Right atrium auricular region (tissue), 2 donors: ENCODE measurements around the gene BCAR3. TPM values are rescaled to one million over a fixed set of nuclear protein-coding genes. Genes with fewer than 3 reads are reported as not detected.

ENCODE experiments used
- DNase-seq: peaks from one replicate; pipeline ENCODE4 v3.0.0-alpha.2; 2019; ENCODE audit warnings: low spot score
- H3K27ac ChIP-seq, 2 donors: fragments of 200-600 bp; sonication (generic); 1 replicate in 1 of 2; 2 replicates in 1 of 2; pipeline ENCODE4 v1.5.1; 2016 to 2019
- H3K27me3 ChIP-seq, 2 donors: fragments of 200-600 bp; sonication (generic); one replicate each; pipeline versions ENCODE4 v1.5.1 to v1.6.0; 2017 to 2019
- H3K36me3 ChIP-seq: fragments of 200-600 bp; sonication (generic); one replicate; pipeline ENCODE4 v1.5.1; 2016
- H3K4me1 ChIP-seq, 2 donors: fragments of 200-600 bp; sonication (generic); one replicate each; pipeline versions ENCODE4 v1.5.1 to v1.6.0; 2017 to 2019
- H3K4me3 ChIP-seq, 2 donors: fragments of 200-600 bp; sonication (generic); 1 replicate in 1 of 2; 2 replicates in 1 of 2; pipeline ENCODE4 v1.5.1; 2017 to 2019; ENCODE audit warnings: mild to moderate bottlenecking in 1 of 2, moderate library complexity in 1 of 2
- H3K9me3 ChIP-seq, 2 donors: fragments of 200-600 bp; sonication (generic); one replicate each; pipeline ENCODE4 v1.5.1; 2019
- CTCF ChIP-seq, 2 donors: fragments of 200-600 bp; sonication (generic); IDR thresholded peaks; one replicate each; pipeline ENCODE4 v1.5.1; 2019; ENCODE audit warnings: antibody characterized with exemption in 2 of 2
- total RNA-seq, 2 donors: library from RNA; depleted of rRNA; stranded (reverse); fragments of >200 nt; gene quantifications; one replicate each; pipeline ENCODE4 v1.1.0, GENCODE V29; 2016

The BCAR3 gene
- total RNA-seq, 2 donors from 2014 or later, result 12.7 to 19.3 TPM

- Histone ChIP-seq H3K27ac (no peak overlapping the region), H3K36me3 (no peaks in the 10 kb centered on the region), H3K4me3 (no peak overlapping the region), H3K4me1 (no peaks in the 10 kb centered on the region), H3K27me3 (no peaks in the 10 kb centered on the region), H3K9me3 (no peaks in the 10 kb centered on the region)
- TF ChIP-seq CTCF (IDR thresholded peaks at IDR 0.05), result no peak
- no peak for DNase-seq
Observed at GRCh38 chr1:93648656-93649055, 33.0 kb downstream of the BCAR3 start.

DNA sequence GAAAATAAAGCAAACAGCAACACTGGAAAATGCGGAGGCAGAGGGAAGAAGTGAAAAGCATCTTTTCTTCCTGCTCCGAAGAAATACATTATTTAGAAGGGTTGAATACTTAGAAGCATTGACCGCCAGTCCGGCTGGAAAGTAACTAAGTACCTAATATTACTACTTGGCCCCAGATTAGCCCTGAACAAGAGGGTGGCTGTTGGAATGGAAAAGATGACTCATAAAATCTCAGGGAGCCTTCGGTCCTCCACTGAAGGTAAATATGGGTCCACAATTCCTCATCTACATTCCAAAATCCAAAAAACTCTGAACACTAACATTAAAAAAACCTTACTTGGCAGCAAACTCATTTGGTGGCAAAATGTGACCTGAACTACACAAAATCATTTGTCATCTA, 40.1 kb downstream of the BCAR3 start:
- Histone ChIP-seq H3K36me3 (no peaks in the 10 kb centered on the region), H3K4me1 (peaks cover 0 to 4% of the 10 kb centered on the region in 2 donors), H3K27ac (no peak overlapping the region), H3K9me3 (no peaks in the 10 kb centered on the region), H3K27me3 (no peaks in the 10 kb centered on the region), H3K4me3 (no peak overlapping the region)
- peak; percentile 16 for DNase-seq
- no peak for TF ChIP-seq CTCF (IDR thresholded peaks at IDR 0.05)

- TF ChIP-seq CTCF (IDR thresholded peaks at IDR 0.05), result no peak
- Histone ChIP-seq H3K4me3 (no peak overlapping the region), H3K27ac (no peak overlapping the region), H3K9me3 (no peaks in the 10 kb centered on the region), H3K4me1 (peaks cover 0 to 8% of the 10 kb centered on the region in 2 donors), H3K36me3 (no peaks in the 10 kb centered on the region), H3K27me3 (no peaks in the 10 kb centered on the region)
- DNase-seq, result peak; percentile 16
Observed at GRCh38 chr1:93640656-93641440, 40.8 kb downstream of the BCAR3 start.

DNA sequence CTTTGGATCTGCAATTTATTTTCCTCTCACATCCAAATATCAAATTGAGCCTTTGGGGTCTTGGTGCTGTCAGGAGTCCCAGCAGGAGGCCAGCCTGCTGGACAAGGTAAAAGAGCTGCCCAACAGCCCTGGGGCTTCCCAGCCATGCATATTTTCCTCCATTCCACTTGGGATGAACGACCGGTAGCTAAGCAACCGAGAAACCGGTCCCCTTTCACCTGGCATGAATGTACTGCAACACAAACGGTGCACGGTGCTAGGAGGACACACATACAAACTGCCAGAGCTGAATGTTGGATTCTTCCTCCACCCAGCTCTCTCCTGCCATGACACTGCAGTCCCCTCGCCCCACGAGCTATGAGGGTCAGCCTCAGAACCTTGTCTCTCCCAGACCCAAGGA, 42.7 kb downstream of the BCAR3 start:
- DNase-seq, result peak; percentile 36
- peaks cover 0 to 12% of the 10 kb centered on the region in 2 donors for H3K4me1 ChIP-seq
- no peak for TF ChIP-seq CTCF (IDR thresholded peaks at IDR 0.05)
- H3K27ac ChIP-seq, result no peak overlapping the region
- no peaks in the 10 kb centered on the region for H3K9me3 ChIP-seq
- H3K4me3 ChIP-seq, result no peak overlapping the region
- no peaks in the 10 kb centered on the region for H3K27me3 ChIP-seq
- no peaks in the 10 kb centered on the region for H3K36me3 ChIP-seq

DNA sequence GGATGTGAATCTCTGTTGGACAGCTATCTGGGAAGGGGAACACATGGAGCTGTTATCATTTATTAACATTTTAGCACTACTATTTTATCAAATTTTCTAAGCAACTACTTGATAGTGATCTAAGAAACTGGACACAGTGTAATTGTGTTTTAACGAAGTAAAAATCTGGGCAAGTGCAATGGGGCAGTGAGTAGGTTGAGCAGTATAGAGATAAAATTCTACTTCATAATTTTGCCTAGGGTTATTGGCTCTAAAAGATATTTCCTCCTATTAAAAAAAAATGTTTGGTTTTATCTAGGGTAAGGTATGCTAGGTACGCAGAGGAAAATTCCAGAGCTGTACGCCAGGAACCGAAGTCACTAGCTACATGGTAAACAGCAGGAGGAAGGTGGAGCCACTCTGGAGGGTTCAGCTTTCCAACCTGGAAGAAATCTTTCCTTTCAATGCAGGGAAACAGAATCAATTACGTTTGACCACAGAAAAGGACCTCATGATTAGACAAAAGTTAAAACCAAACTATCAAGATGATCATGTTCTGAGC, 43.3 kb downstream of the BCAR3 start:
- H3K4me3 ChIP-seq, result no peak overlapping the region
- H3K4me1 ChIP-seq, result peaks cover 0 to 12% of the 10 kb centered on the region in 2 donors
- H3K27ac ChIP-seq, result no peak overlapping the region
- peak; percentile 28 for DNase-seq
- no peaks in the 10 kb centered on the region for H3K36me3 ChIP-seq
- TF ChIP-seq CTCF (IDR thresholded peaks at IDR 0.05), result no peak
- H3K9me3 ChIP-seq, result no peaks in the 10 kb centered on the region
- no peaks in the 10 kb centered on the region for H3K27me3 ChIP-seq
